ENCODE measurements around the gene DOCK9. TPM values are rescaled to one million over a fixed set of nuclear protein-coding genes. Genes with fewer than 3 reads are reported as not detected.

The DOCK9 gene
- total and polyA plus RNA-seq, 2 donors (not counting 3 experiments of a cell fraction or from before 2014, with no cell fraction given) = 147 to 323 TPM

DNA sequence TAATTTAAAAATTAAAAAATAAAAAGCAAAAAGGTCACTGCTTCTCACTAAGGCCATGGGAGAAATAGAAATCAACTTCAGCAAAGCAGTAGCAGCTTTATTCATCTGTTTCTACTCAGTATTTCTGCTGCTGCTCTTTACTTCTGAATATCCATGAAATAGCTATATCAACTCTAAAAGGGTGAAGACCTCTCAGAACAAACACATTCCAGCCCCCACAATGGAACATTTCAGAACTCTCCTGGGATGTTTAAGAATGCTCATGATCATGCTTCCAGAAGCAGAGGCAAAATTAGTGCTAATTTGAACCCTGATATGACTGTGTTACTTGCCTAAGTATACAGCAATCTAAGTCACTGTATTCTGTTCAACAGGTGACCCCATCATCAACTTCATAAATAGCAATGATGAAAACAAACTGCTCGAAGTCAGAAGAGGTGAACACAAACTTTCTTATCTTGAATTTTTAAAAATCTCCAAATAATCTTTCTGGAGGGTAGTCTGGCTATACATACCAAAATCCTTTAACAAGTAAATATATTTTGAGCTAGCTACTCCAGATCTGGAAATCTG is 29.6 kb upstream of the DOCK9 start:
- no peaks in the 10 kb centered on the region for H4K20me1 ChIP-seq (replicated peaks; ENCODE audit: control insufficient read depth, extremely low read depth, insufficient read depth, low read length)
- DNase-seq (ENCODE audit: low read depth, low spot score) = no peak
- FAIRE-seq = no peak
- TF ChIP-seq, protein P1, sequence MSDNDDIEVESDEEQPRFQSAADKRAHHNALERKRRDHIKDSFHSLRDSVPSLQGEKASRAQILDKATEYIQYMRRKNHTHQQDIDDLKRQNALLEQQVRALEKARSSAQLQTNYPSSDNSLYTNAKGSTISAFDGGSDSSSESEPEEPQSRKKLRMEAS (IDR thresholded peaks at IDR 0.05; ENCODE audit: insufficient read depth, insufficient read length) = no peak
- no peak for TF ChIP-seq POLR2AphosphoS5 (IDR thresholded peaks at IDR 0.05; ENCODE audit: insufficient read depth, low read depth, low read length)
- TF ChIP-seq, protein P2, sequence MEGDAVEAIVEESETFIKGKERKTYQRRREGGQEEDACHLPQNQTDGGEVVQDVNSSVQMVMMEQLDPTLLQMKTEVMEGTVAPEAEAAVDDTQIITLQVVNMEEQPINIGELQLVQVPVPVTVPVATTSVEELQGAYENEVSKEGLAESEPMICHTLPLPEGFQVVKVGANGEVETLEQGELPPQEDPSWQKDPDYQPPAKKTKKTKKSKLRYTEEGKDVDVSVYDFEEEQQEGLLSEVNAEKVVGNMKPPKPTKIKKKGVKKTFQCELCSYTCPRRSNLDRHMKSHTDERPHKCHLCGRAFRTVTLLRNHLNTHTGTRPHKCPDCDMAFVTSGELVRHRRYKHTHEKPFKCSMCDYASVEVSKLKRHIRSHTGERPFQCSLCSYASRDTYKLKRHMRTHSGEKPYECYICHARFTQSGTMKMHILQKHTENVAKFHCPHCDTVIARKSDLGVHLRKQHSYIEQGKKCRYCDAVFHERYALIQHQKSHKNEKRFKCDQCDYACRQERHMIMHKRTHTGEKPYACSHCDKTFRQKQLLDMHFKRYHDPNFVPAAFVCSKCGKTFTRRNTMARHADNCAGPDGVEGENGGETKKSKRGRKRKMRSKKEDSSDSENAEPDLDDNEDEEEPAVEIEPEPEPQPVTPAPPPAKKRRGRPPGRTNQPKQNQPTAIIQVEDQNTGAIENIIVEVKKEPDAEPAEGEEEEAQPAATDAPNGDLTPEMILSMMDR (IDR thresholded peaks at IDR 0.05; ENCODE audit: extremely low read depth in 1 of 2, insufficient read depth in 1 of 2, low read depth in 1 of 2, low read length in 2 of 2) = no peak
- TF ChIP-seq FOS (IDR thresholded peaks at IDR 0.05; ENCODE audit: borderline replicate concordance, insufficient read depth, low read length) = no peak
- no peak for TF ChIP-seq MYC (IDR thresholded peaks at IDR 0.05; ENCODE audit: low read depth, low read length)
- no peak for TF ChIP-seq GATA2 (IDR thresholded peaks at IDR 0.05; ENCODE audit: insufficient read depth, insufficient read length, low read depth, low read length)
- TF ChIP-seq JUN (IDR thresholded peaks at IDR 0.05; ENCODE audit: borderline replicate concordance, insufficient read depth, insufficient read length, low read depth) = no peak
- no peak for TF ChIP-seq POLR2A (IDR thresholded peaks at IDR 0.05; ENCODE audit: low read depth, low read length)
- no peak for TF ChIP-seq EZH2 (IDR thresholded peaks at IDR 0.05; ENCODE audit: borderline replicate concordance, low read depth, low read length, severe bottlenecking)
- intact Hi-C loops (cut with micrococcal nuclease) (no loop called here), dilution Hi-C loops (cut with MboI; ENCODE audit: extremely low pct_ligation_motif_present, low sequenced_read_pairs) (no loop called here)
- H3K9ac ChIP-seq (replicated peaks; ENCODE audit: extremely low read depth, insufficient read depth, low read length) = no peak overlapping the region
- no TSS peak for BruUV-seq (replicated peaks)
- H3K4me3 ChIP-seq (replicated peaks in 1 of 3; ENCODE audit: insufficient read depth in 1 of 3, low read depth in 1 of 3, low read length in 3 of 3) = no peak overlapping the region
- H3K4me2 ChIP-seq (ENCODE audit: insufficient read depth, low read length) = no peak overlapping the region
- no peaks in the 10 kb centered on the region for H3K36me3 ChIP-seq (ENCODE audit: control insufficient read depth in 2 of 2, extremely low read depth in 1 of 2, insufficient read depth in 2 of 2, low read length in 2 of 2)
- H2AFZ ChIP-seq (ENCODE audit: low read depth, low read length) = no peak overlapping the region
- H3K79me2 ChIP-seq (ENCODE audit: control insufficient read depth, insufficient read depth, low read length) = no peaks in the 10 kb centered on the region
- H3K27ac ChIP-seq (ENCODE audit: insufficient read depth, low read depth, low read length) = no peak overlapping the region
- no peaks in the 10 kb centered on the region for H3K27me3 ChIP-seq (ENCODE audit: control insufficient read depth in 2 of 2, insufficient read depth in 2 of 2, low read length in 2 of 2)
- H3K4me1 ChIP-seq (ENCODE audit: control insufficient read depth, extremely low read depth, insufficient read depth, low read length) = peaks cover 36% of the 10 kb centered on the region
- CTCF ChIA-PET = interaction anchor here (1.3 kb wide), 1 partner anchor 10 kb away, joined by 4 read pairs; no protein-coding TSS in a partner anchor
- POLR2A ChIA-PET = no interaction called here
- no peaks in the 10 kb centered on the region for H3K9me3 ChIP-seq (replicated peaks; ENCODE audit: control insufficient read depth, insufficient read depth, low read length)
- no peaks in the 10 kb centered on the region for H3K9me1 ChIP-seq (replicated peaks; ENCODE audit: control insufficient read depth, extremely low read depth, insufficient read depth, low read length)

Measured in endothelial cell of umbilical vein (primary cell).